H1 (cell line): Measurements from ENCODE around the gene SGK1. TPM values are rescaled to one million over a fixed set of nuclear protein-coding genes. Genes with fewer than 3 reads are reported as not detected.
A peak's percentile ranks its signal among the peaks of the same experiment; 100 is the strongest.
"Not testable (repeated sequence)": the region's sequence is repeated elsewhere in the genome, so short reads cannot be mapped to it uniquely, and the experiment has no call there.

Experiments used
- CTCF ChIA-PET: fragments of 300-600 bp; sonication (Branson Sonifier 250); formaldehyde crosslinking; loops from one replicate; lab custom pipeline; 2021; ENCODE audit not compliant: partially characterized antibody; lab: Charles Lee
- POLR2A ChIA-PET: fragments of 300-600 bp; sonication (Branson Sonifier 250); formaldehyde crosslinking; loops from one replicate; lab custom pipeline; 2021; ENCODE audit warnings: inconsistent platforms; ENCODE audit not compliant: partially characterized antibody; lab: Charles Lee
- DNase-seq, 2 experiments: peaks; one replicate each; pipeline versions ENCODE4 v3.0.0 to v3.0.0-alpha.2; 2010 to 2022; ENCODE audit warnings: low spot score in 2 of 2, low read depth in 1 of 2, mixed read lengths in 1 of 2
- FAIRE-seq: peaks from 2 replicates; lab custom pipeline; 2011; peaks lifted over from hg19 to GRCh38; lab: Jason Lieb, UNC
- H2AFZ ChIP-seq: 2 replicates; pipeline ENCODE4 v1.8.1; 2012; ENCODE audit warnings: low read length, inconsistent platforms
- H2AK5ac ChIP-seq: 2 replicates; pipeline ENCODE4 v1.6.1; 2013; ENCODE audit warnings: low read depth, low read length
- H2BK120ac ChIP-seq: replicated peaks from 2 replicates; pipeline ENCODE3; 2013; ENCODE audit warnings: low read depth, low read length, inconsistent platforms
- H2BK12ac ChIP-seq: 2 replicates; pipeline ENCODE4 v1.6.1; 2013; ENCODE audit warnings: low read depth, low read length
- H2BK15ac ChIP-seq: 2 replicates; pipeline ENCODE4 v1.6.1; 2013; ENCODE audit warnings: low read length
- H2BK20ac ChIP-seq: 2 replicates; pipeline ENCODE4 v1.6.1; 2013; ENCODE audit warnings: low read length
- H2BK5ac ChIP-seq: 2 replicates; pipeline ENCODE4 v1.6.1; 2013; ENCODE audit warnings: low read depth, low read length
- H3K14ac ChIP-seq: 2 replicates; pipeline ENCODE4 v1.6.1; 2013; ENCODE audit warnings: inconsistent platforms; ENCODE audit not compliant: insufficient read length
- H3K18ac ChIP-seq: 2 replicates; pipeline ENCODE4 v1.6.1; 2013; ENCODE audit warnings: low read length; ENCODE audit errors: extremely low read depth
- H3K23ac ChIP-seq: 2 replicates; pipeline ENCODE4 v1.6.1; 2013; ENCODE audit warnings: inconsistent platforms; ENCODE audit not compliant: insufficient read length
- H3K23me2 ChIP-seq: 2 replicates; pipeline ENCODE4 v1.6.1; 2013; ENCODE audit warnings: low read depth, low read length
- H3K27ac ChIP-seq: 2 replicates; pipeline ENCODE4 v1.6.1; 2011; ENCODE audit warnings: low read depth, low read length, inconsistent platforms
- H3K27me3 ChIP-seq, 4 experiments: replicated peaks in 1 of 4; 1 replicate in 1 of 4; 2 replicates in 3 of 4; pipeline versions ENCODE4 v1.6.1 to v1.8.1; 2011 to 2013; ENCODE audit warnings: low read length in 3 of 4, mild to moderate bottlenecking in 3 of 4, inconsistent platforms in 2 of 4, mixed read lengths in 2 of 4, moderate library complexity in 1 of 4; ENCODE audit not compliant: control insufficient read depth in 3 of 4, insufficient read depth in 3 of 4; ENCODE audit errors: extremely low read depth in 1 of 4
- H3K36me3 ChIP-seq, 4 experiments: 2 replicates each; pipeline versions ENCODE4 v1.6.1 to v1.8.1; 2011 to 2013; ENCODE audit warnings: mild to moderate bottlenecking in 4 of 4, low read length in 3 of 4, moderate library complexity in 2 of 4, control low read depth in 1 of 4, inconsistent platforms in 1 of 4; ENCODE audit not compliant: insufficient read depth in 4 of 4, control insufficient read depth in 2 of 4
- H3K4ac ChIP-seq: replicated peaks from 2 replicates; pipeline ENCODE3; 2013; ENCODE audit warnings: low read length, low read depth, mixed read lengths, inconsistent platforms; ENCODE audit not compliant: insufficient read length
- H3K4me1 ChIP-seq, 4 experiments: replicated peaks in 1 of 4; 1 replicate in 1 of 4; 2 replicates in 3 of 4; pipeline versions ENCODE4 v1.6.1 to v1.8.1; 2011 to 2013; ENCODE audit warnings: low read length in 3 of 4, inconsistent platforms in 2 of 4, mixed read lengths in 1 of 4; ENCODE audit not compliant: insufficient read depth in 4 of 4, control insufficient read depth in 3 of 4
- H3K4me2 ChIP-seq, 2 experiments: 2 replicates each; pipeline versions ENCODE4 v1.6.1 to v1.8.1; 2011 to 2013; ENCODE audit warnings: low read depth in 2 of 2, low read length in 2 of 2, control low read depth in 1 of 2, inconsistent platforms in 1 of 2, mild to moderate bottlenecking in 1 of 2; ENCODE audit not compliant: insufficient read depth in 1 of 2
- H3K4me3 ChIP-seq, 4 experiments: fragments of 200-600, 300-600 bp in 1 of 4; sonication (generic), shearing (Covaris generic), sonication (Bioruptor Twin) in 1 of 4; 2 replicates each; pipeline versions ENCODE4 v1.5.1 to v1.8.1; 2011 to 2016; ENCODE audit warnings: low read length in 4 of 4, low read depth in 3 of 4, control low read depth in 2 of 4, inconsistent platforms in 2 of 4, mild to moderate bottlenecking in 2 of 4, mixed read lengths in 1 of 4, moderate library complexity in 1 of 4; ENCODE audit not compliant: insufficient read depth in 2 of 4; ENCODE audit errors: extremely low read depth in 1 of 4
- H3K56ac ChIP-seq: replicated peaks from 2 replicates; pipeline ENCODE3; 2013; ENCODE audit warnings: low read depth, mild to moderate bottlenecking, mixed read lengths, low read length, inconsistent platforms; ENCODE audit not compliant: insufficient read length
- H3K79me1 ChIP-seq: 2 replicates; pipeline ENCODE4 v1.6.1; 2013; ENCODE audit warnings: low read depth, low read length, control low read depth
- H3K79me2 ChIP-seq, 2 experiments: 2 replicates each; pipeline versions ENCODE4 v1.6.1 to v1.8.1; 2012 to 2013; ENCODE audit warnings: low read length in 2 of 2, mild to moderate bottlenecking in 2 of 2, inconsistent platforms in 1 of 2; ENCODE audit not compliant: insufficient read depth in 2 of 2, control insufficient read depth in 1 of 2
- H3K9ac ChIP-seq, 4 experiments: replicated peaks in 1 of 4; 1 replicate in 1 of 4; 2 replicates in 3 of 4; pipeline versions ENCODE4 v1.6.1 to v1.8.1; 2011 to 2013; ENCODE audit warnings: low read depth in 3 of 4, low read length in 3 of 4, control low read depth in 2 of 4, mild to moderate bottlenecking in 2 of 4, moderate library complexity in 2 of 4, inconsistent platforms in 1 of 4; ENCODE audit errors: extremely low read depth in 1 of 4
- H3K9me3 ChIP-seq, 2 experiments: 2 replicates each; pipeline versions ENCODE4 v1.6.1 to v1.8.1; 2012 to 2013; ENCODE audit warnings: mild to moderate bottlenecking in 2 of 2, moderate library complexity in 2 of 2, control low read depth in 1 of 2, inconsistent platforms in 1 of 2, low read depth in 1 of 2, low read length in 1 of 2, mixed read lengths in 1 of 2; ENCODE audit not compliant: insufficient read depth in 2 of 2
- H4K20me1 ChIP-seq, 2 experiments: replicated peaks in 1 of 2; 2 replicates each; pipeline versions ENCODE3 to v1.8.1; 2011 to 2013; ENCODE audit warnings: inconsistent platforms in 2 of 2, low read length in 2 of 2, mild to moderate bottlenecking in 1 of 2; ENCODE audit not compliant: insufficient read depth in 2 of 2, control insufficient read depth in 1 of 2
- H4K5ac ChIP-seq: 2 replicates; pipeline ENCODE4 v1.6.1; 2013; ENCODE audit warnings: low read length, low read depth, mixed read lengths, inconsistent platforms; ENCODE audit not compliant: insufficient read length
- H4K8ac ChIP-seq: 2 replicates; pipeline ENCODE4 v1.8.0; 2013; ENCODE audit warnings: mild to moderate bottlenecking, moderate library complexity, low read length, inconsistent platforms; ENCODE audit not compliant: insufficient read depth; ENCODE audit errors: extremely low read depth
- H4K91ac ChIP-seq: replicated peaks from 2 replicates; pipeline ENCODE3; 2013; ENCODE audit warnings: low read length, mixed read lengths, inconsistent platforms; ENCODE audit not compliant: insufficient read length
- WGBS, 2 experiments: shearing (Covaris generic) in 1 of 2; methylation state at CpG; one replicate each; pipeline versions ENCODE4 v1.1.6 to v1.1.7; 2013 to 2015; ENCODE audit warnings: low lambda C conversion rate in 2 of 2, mixed read lengths in 2 of 2, inconsistent platforms in 1 of 2, low coverage in 1 of 2, missing lambda C conversion rate in 1 of 2; ENCODE audit not compliant: insufficient replicate concordance in 2 of 2, insufficient coverage in 1 of 2, insufficient read length in 1 of 2; ENCODE audit errors: extremely low coverage in 1 of 2, missing lambda C conversion rate in 1 of 2; 5-methylcytosine and 5-hydroxymethylcytosine counted together
- polyA plus RNA-seq, 7 experiments: library from polyadenylated mRNA; depleted of rRNA in 3 of 7; stranded (reverse) in 5 of 7; unstranded in 2 of 7; fragments of >200 nt in 5 of 7; fragments of 200-250 nt in 2 of 7; gene quantifications; 1 replicate in 5 of 7; 2 replicates in 1 of 7; 4 replicates in 1 of 7; pipeline versions ENCODE4 v1.2.1 to v1.2.3, GENCODE V29; 2011 to 2013; ENCODE audit warnings: missing spikeins in 2 of 7, mixed read lengths in 2 of 7
- total RNA-seq: library from RNA; stranded (reverse); fragmentation: NEBNext Ultra II Directional; extraction: Animal tissue kit (Norgen Biotek cat#: 25700); gene quantifications from 2 replicates; pipeline ENCODE4 v1.2.1, GENCODE V29; 2021

Gene SGK1
- total and polyA plus RNA-seq, 2 of the 8 experiments (the other 6 are each of a cell fraction or from before 2014, with no cell fraction given): 14.5 to 18.4 TPM

DNA sequence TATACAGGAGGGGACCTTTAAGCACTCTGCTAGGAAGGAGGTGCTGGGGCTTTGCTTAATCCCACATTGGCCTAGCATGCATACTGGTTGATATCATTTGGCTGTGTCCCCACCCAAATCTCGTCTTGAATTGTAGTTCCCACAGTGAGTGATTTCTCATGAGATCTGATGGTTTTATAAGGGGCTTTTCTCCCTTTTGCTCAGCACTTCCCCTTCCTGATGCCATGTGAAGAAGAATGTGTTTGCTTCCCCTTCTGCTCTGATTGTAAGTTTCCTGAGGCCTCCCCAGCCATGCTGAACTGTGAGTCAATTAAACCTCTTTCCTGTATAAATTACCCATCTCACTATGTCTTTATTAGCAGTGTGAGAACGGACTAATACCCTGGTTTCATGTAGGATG lies 1.8 kb upstream of the SGK1 start:
- H2BK12ac ChIP-seq, H4K91ac ChIP-seq, H3K9me3 ChIP-seq, H4K20me1 ChIP-seq, H3K23ac ChIP-seq, H2BK15ac ChIP-seq, H3K14ac ChIP-seq, H3K56ac ChIP-seq, H3K79me2 ChIP-seq, H3K4me2 ChIP-seq, H2AFZ ChIP-seq, H3K36me3 ChIP-seq, H3K18ac ChIP-seq, H3K4ac ChIP-seq, H3K4me3 ChIP-seq, POLR2A ChIA-PET, H3K27me3 ChIP-seq, DNase-seq, CTCF ChIA-PET, H2BK5ac ChIP-seq, H2BK20ac ChIP-seq, H3K9ac ChIP-seq, H4K8ac ChIP-seq, FAIRE-seq, H3K23me2 ChIP-seq, H4K5ac ChIP-seq, H2BK120ac ChIP-seq, H3K27ac ChIP-seq, H3K79me1 ChIP-seq: not testable (repeated sequence)
- H3K4me1 ChIP-seq: peaks cover 5 to 15% (median 7%) of the 10 kb centered on the region in 4 experiments; a peak in 5 of 7 replicates
- 0 out of 2 replicates have a peak overlapping the region, but pooled peaks have one; percentile 54 for H2AK5ac ChIP-seq
- 87% methylated on average over 2 of the region's 2 CpGs; no CpG with 5 or more reads in 1 of the 2 experiments for WGBS, 2 experiments
